ENCODE data around the gene DBNL.

DBNL gene

GRCh38 chr7:44078521-44078920 is 34.0 kb downstream of the DBNL start:
- no peak for DNase-seq

- no peak for DNase-seq
Measured at GRCh38 chr7:44079331-44080021, 35.0 kb downstream of the DBNL start.

- DNase-seq = no peak
Measured at GRCh38 chr7:44080118-44080517, 35.6 kb downstream of the DBNL start.

GRCh38 chr7:44080686-44081265 is 36.3 kb downstream of the DBNL start:
- DNase-seq = no peak

- DNase-seq = no peak
Measured at GRCh38 chr7:44081266-44081748, 36.8 kb downstream of the DBNL start.

- peak; percentile 99 for DNase-seq
Measured at GRCh38 chr7:44082541-44083207, 38.2 kb downstream of the DBNL start.

- DNase-seq = no peak
Measured at GRCh38 chr7:44083796-44084195, 39.3 kb downstream of the DBNL start.

- DNase-seq = no peak
Measured at GRCh38 chr7:44084701-44085100, 40.2 kb downstream of the DBNL start.

GRCh38 chr7:44085546-44085945 is 41.0 kb downstream of the DBNL start:
- DNase-seq = no peak

GRCh38 chr7:44086627-44087026 is 42.1 kb downstream of the DBNL start:
- no peak for DNase-seq

- no peak for DNase-seq
Measured at GRCh38 chr7:44087911-44088838, 43.7 kb downstream of the DBNL start.

GRCh38 chr7:44093102-44093641 is 48.7 kb downstream of the DBNL start:
- peak; percentile 36 for DNase-seq

- DNase-seq = no peak
Measured at GRCh38 chr7:44094365-44094764, 49.9 kb downstream of the DBNL start.

- DNase-seq = no peak
Measured at GRCh38 chr7:44094883-44095592, 50.5 kb downstream of the DBNL start.

GRCh38 chr7:44095781-44096180 is 51.3 kb downstream of the DBNL start:
- DNase-seq = no peak

- no peak for DNase-seq
Measured at GRCh38 chr7:44096326-44096881, 51.9 kb downstream of the DBNL start.

GRCh38 chr7:44097064-44097932 is 52.8 kb downstream of the DBNL start:
- DNase-seq = peak; percentile 95

GRCh38 chr7:44098092-44099068 is 53.9 kb downstream of the DBNL start:
- DNase-seq = no peak

GRCh38 chr7:44099669-44100068 is 55.2 kb downstream of the DBNL start:
- no peak for DNase-seq

Data from GF-D8 (cell line).